H9 (cell line): Measurements from ENCODE around the gene TSPAN18. TPM values are rescaled to one million over a fixed set of nuclear protein-coding genes. Genes with fewer than 3 reads are reported as not detected.

Experiments
- DNase-seq: peaks from one replicate; pipeline ENCODE4 v3.0.0-alpha.2; 2017
- H2AFZ ChIP-seq: one replicate; pipeline ENCODE4 v1.6.1; 2013; ENCODE audit warnings: mild to moderate bottlenecking, low read length, control low read depth, moderate library complexity
- H2AK5ac ChIP-seq: 2 replicates; pipeline ENCODE4 v1.6.1; 2013; ENCODE audit warnings: low read length, control low read depth, mixed read lengths; ENCODE audit not compliant: insufficient read length
- H2BK120ac ChIP-seq: one replicate; pipeline ENCODE4 v1.6.1; 2013; ENCODE audit warnings: low read depth, mild to moderate bottlenecking, low read length, control low read depth, inconsistent platforms; ENCODE audit not compliant: poor library complexity, severe bottlenecking
- H2BK12ac ChIP-seq: 2 replicates; pipeline ENCODE4 v1.6.1; 2013; ENCODE audit warnings: low read length, control low read depth, mixed read lengths, low read depth; ENCODE audit not compliant: insufficient read length
- H2BK15ac ChIP-seq: 2 replicates; pipeline ENCODE4 v1.6.1; 2013; ENCODE audit warnings: low read depth, low read length, control low read depth
- H2BK20ac ChIP-seq: one replicate; pipeline ENCODE4 v1.6.1; 2013; ENCODE audit warnings: low read depth, mild to moderate bottlenecking, low read length, control low read depth, inconsistent platforms; ENCODE audit not compliant: poor library complexity, severe bottlenecking
- H2BK5ac ChIP-seq: 2 replicates; pipeline ENCODE4 v1.6.1; 2013; ENCODE audit warnings: low read length, control low read depth, mixed read lengths; ENCODE audit not compliant: insufficient read length
- H3K14ac ChIP-seq: 2 replicates; pipeline ENCODE4 v1.6.1; 2013; ENCODE audit warnings: low read length, control low read depth; ENCODE audit not compliant: insufficient read depth
- H3K18ac ChIP-seq: 2 replicates; pipeline ENCODE4 v1.6.1; 2013; ENCODE audit warnings: low read depth, mild to moderate bottlenecking, mixed read lengths, low read length, control low read depth; ENCODE audit not compliant: insufficient read length
- H3K23ac ChIP-seq: 2 replicates; pipeline ENCODE4 v1.6.1; 2013; ENCODE audit warnings: low read length, control low read depth, mixed read lengths, low read depth; ENCODE audit not compliant: insufficient read length
- H3K23me2 ChIP-seq: 2 replicates; pipeline ENCODE4 v1.6.1; 2013; ENCODE audit warnings: low read depth, mild to moderate bottlenecking, mixed read lengths, low read length, control low read depth; ENCODE audit not compliant: insufficient read length, poor library complexity, severe bottlenecking
- H3K27ac ChIP-seq: 2 replicates; pipeline ENCODE4 v1.5.1; 2013; ENCODE audit warnings: low read length, control low read depth, mixed read lengths, low read depth; ENCODE audit not compliant: insufficient read length
- H3K27me3 ChIP-seq: 2 replicates; pipeline ENCODE4 v1.6.1; 2013; ENCODE audit warnings: low read length, control low read depth, inconsistent platforms; ENCODE audit not compliant: insufficient read depth
- H3K4ac ChIP-seq: 2 replicates; pipeline ENCODE4 v1.6.1; 2013; ENCODE audit warnings: low read depth, mild to moderate bottlenecking, control low read depth, inconsistent platforms, low read length, moderate library complexity
- H3K4me1 ChIP-seq: 2 replicates; pipeline ENCODE4 v1.6.1; 2013; ENCODE audit warnings: low read length, control low read depth, inconsistent platforms; ENCODE audit not compliant: insufficient read depth
- H3K4me2 ChIP-seq: 2 replicates; pipeline ENCODE4 v1.6.1; 2013; ENCODE audit warnings: low read length, control low read depth, mixed read lengths; ENCODE audit not compliant: insufficient read length, insufficient read depth
- H3K56ac ChIP-seq: 2 replicates; pipeline ENCODE4 v1.6.1; 2013; ENCODE audit warnings: low read depth, mild to moderate bottlenecking, mixed read lengths, low read length, control low read depth; ENCODE audit not compliant: insufficient read length
- H3K79me1 ChIP-seq: 2 replicates; pipeline ENCODE4 v1.6.1; 2013; ENCODE audit warnings: low read depth, mild to moderate bottlenecking, moderate library complexity, low read length, control low read depth, inconsistent platforms; ENCODE audit not compliant: insufficient read depth, poor library complexity, severe bottlenecking
- H3K79me2 ChIP-seq: 2 replicates; pipeline ENCODE4 v1.6.1; 2013; ENCODE audit warnings: low read length, control low read depth, inconsistent platforms; ENCODE audit not compliant: insufficient read depth
- H3K9ac ChIP-seq: 2 replicates; pipeline ENCODE4 v1.6.1; 2013; ENCODE audit warnings: low read length, control low read depth, mixed read lengths; ENCODE audit not compliant: insufficient read length; ENCODE audit errors: extremely low read depth
- H3K9me3 ChIP-seq: one replicate; pipeline ENCODE4 v1.6.1; 2013; ENCODE audit warnings: low read depth, low read length, inconsistent platforms; ENCODE audit not compliant: control insufficient read depth
- H3T11ph ChIP-seq: one replicate; pipeline ENCODE4 v1.6.1; 2013; ENCODE audit warnings: mild to moderate bottlenecking, low read length, control low read depth, inconsistent platforms
- H4K20me1 ChIP-seq: one replicate; pipeline ENCODE4 v1.6.1; 2013; ENCODE audit not compliant: control insufficient read depth, insufficient read length, insufficient read depth
- H4K5ac ChIP-seq: 2 replicates; pipeline ENCODE4 v1.6.1; 2013; ENCODE audit warnings: low read depth, mild to moderate bottlenecking, mixed read lengths, low read length, control low read depth; ENCODE audit not compliant: insufficient read length
- H4K8ac ChIP-seq: replicated peaks from 2 replicates; pipeline ENCODE4 v1.6.1; 2013; ENCODE audit warnings: low read length, control low read depth, mixed read lengths, low read depth; ENCODE audit not compliant: insufficient read length
- H4K91ac ChIP-seq: 2 replicates; pipeline ENCODE4 v1.6.1; 2013; ENCODE audit warnings: low read depth, mild to moderate bottlenecking, moderate library complexity, mixed read lengths, low read length, control low read depth; ENCODE audit not compliant: insufficient read length
- H3K27ac Mint-ChIP-seq, 3 experiments: 2 replicates in 2 of 3; 3 replicates in 1 of 3; pipeline ENCODE4 v1.8.0; 2020 to 2021; ENCODE audit warnings: mixed read lengths in 3 of 3, mild to moderate bottlenecking in 1 of 3, moderate library complexity in 1 of 3
- H3K27me3 Mint-ChIP-seq: 2 replicates; pipeline ENCODE4 v1.8.0; 2021; ENCODE audit warnings: low read depth, mild to moderate bottlenecking, moderate library complexity, mixed read lengths
- H3K36me3 Mint-ChIP-seq, 3 experiments: 2 replicates in 2 of 3; 3 replicates in 1 of 3; pipeline ENCODE4 v1.8.0; 2020 to 2021; ENCODE audit warnings: low read depth in 3 of 3, mixed read lengths in 3 of 3; ENCODE audit not compliant: insufficient read depth in 1 of 3
- H3K4me1 Mint-ChIP-seq, 2 experiments: 2 replicates each; pipeline ENCODE4 v1.8.0; 2020; ENCODE audit warnings: mixed read lengths in 2 of 2
- H3K4me3 Mint-ChIP-seq, 2 experiments: 2 replicates in 1 of 2; 3 replicates in 1 of 2; pipeline ENCODE4 v1.8.0; 2020 to 2021; ENCODE audit warnings: mild to moderate bottlenecking in 2 of 2, mixed read lengths in 2 of 2, moderate library complexity in 1 of 2
- H3K9me3 Mint-ChIP-seq, 2 experiments: 2 replicates in 1 of 2; 3 replicates in 1 of 2; pipeline ENCODE4 v1.8.0; 2020; ENCODE audit warnings: mild to moderate bottlenecking in 2 of 2, mixed read lengths in 2 of 2, moderate library complexity in 1 of 2
- WGBS: extraction: QIAGEN DNeasy Blood & Tissue Kit; methylation state at CpG from one replicate; pipeline ENCODE4 v1.1.7; 2013; ENCODE audit warnings: missing lambda C conversion rate, low lambda C conversion rate, mixed read lengths; ENCODE audit not compliant: insufficient read length; ENCODE audit errors: extremely low coverage; 5-methylcytosine and 5-hydroxymethylcytosine counted together
- total RNA-seq: library from RNA; stranded (reverse); gene quantifications from 2 replicates; pipeline ENCODE4 v1.2.1, GENCODE V29; 2021
- TF ChIP-seq, protein P1 (sequence below): fragments of 200-600 bp; sonication (generic); conservative IDR thresholded peaks from 3 replicates; pipeline ENCODE4 v1.8.0; 2021; ENCODE audit warnings: antibody characterized with exemption, mild to moderate bottlenecking

The TSPAN18 gene
- total RNA-seq, 1 experiment from 2014 or later, result 25.3 TPM

- H3K23ac ChIP-seq, result no peak overlapping the region
- H3K9ac ChIP-seq, result no peak overlapping the region
- no peak overlapping the region for H3K56ac ChIP-seq
- H2BK12ac ChIP-seq, result no peak overlapping the region
- Mint-ChIP-seq H3K9me3 (peaks cover under 1 to 1% of the 10 kb centered on the region in 2 experiments; a peak in 4 of 5 replicates), H3K36me3 (peaks cover under 1 to 4% (median under 1%) of the 10 kb centered on the region in 3 experiments; a peak in 2 of 7 replicates), H3K4me1 (peaks cover 49 to 50% of the 10 kb centered on the region in 2 experiments), H3K27me3 (peaks cover 65% of the 10 kb centered on the region), H3K4me3 (no peak overlapping the region), H3K27ac (no peak overlapping the region; a peak in 1 of 7 replicates)
- H4K20me1 ChIP-seq, result peaks cover 2% of the 10 kb centered on the region
- DNase-seq, result no peak
- no peak overlapping the region for H4K8ac ChIP-seq
- no peak overlapping the region for H3K27ac ChIP-seq
- no peak overlapping the region for H2AK5ac ChIP-seq
- H3K23me2 ChIP-seq, result no peaks in the 10 kb centered on the region
- H3K4ac ChIP-seq, result no peak overlapping the region
- no peak overlapping the region for H2AFZ ChIP-seq
- peaks cover 12% of the 10 kb centered on the region; the same call in 1 of the 2 replicates for H3K4me1 ChIP-seq
- no peaks in the 10 kb centered on the region for H3K27me3 ChIP-seq
- H3K79me1 ChIP-seq, result no peaks in the 10 kb centered on the region
- H3K18ac ChIP-seq, result no peak overlapping the region
- TF ChIP-seq, protein P1, sequence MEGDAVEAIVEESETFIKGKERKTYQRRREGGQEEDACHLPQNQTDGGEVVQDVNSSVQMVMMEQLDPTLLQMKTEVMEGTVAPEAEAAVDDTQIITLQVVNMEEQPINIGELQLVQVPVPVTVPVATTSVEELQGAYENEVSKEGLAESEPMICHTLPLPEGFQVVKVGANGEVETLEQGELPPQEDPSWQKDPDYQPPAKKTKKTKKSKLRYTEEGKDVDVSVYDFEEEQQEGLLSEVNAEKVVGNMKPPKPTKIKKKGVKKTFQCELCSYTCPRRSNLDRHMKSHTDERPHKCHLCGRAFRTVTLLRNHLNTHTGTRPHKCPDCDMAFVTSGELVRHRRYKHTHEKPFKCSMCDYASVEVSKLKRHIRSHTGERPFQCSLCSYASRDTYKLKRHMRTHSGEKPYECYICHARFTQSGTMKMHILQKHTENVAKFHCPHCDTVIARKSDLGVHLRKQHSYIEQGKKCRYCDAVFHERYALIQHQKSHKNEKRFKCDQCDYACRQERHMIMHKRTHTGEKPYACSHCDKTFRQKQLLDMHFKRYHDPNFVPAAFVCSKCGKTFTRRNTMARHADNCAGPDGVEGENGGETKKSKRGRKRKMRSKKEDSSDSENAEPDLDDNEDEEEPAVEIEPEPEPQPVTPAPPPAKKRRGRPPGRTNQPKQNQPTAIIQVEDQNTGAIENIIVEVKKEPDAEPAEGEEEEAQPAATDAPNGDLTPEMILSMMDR, result no peak
- H3K14ac ChIP-seq, result no peak overlapping the region
- H2BK120ac ChIP-seq, result no peak overlapping the region
- H3T11ph ChIP-seq, result no peak overlapping the region
- H2BK20ac ChIP-seq, result no peak overlapping the region
- H3K9me3 ChIP-seq, result no peaks in the 10 kb centered on the region
- no peak overlapping the region for H3K4me2 ChIP-seq
- H2BK15ac ChIP-seq, result no peak overlapping the region
- H4K5ac ChIP-seq, result no peak overlapping the region
- no peaks in the 10 kb centered on the region for H3K79me2 ChIP-seq
- H2BK5ac ChIP-seq, result no peak overlapping the region
- no CpG with 5 or more reads among the region's 5 CpGs for WGBS
- H4K91ac ChIP-seq, result no peak overlapping the region
Observed at GRCh38 chr11:44828296-44828695, 101.5 kb downstream of the TSPAN18 start.
